ENCODE results near the gene TMC3.
"Not testable (repeated sequence)": the region's sequence is repeated elsewhere in the genome, so short reads cannot be mapped to it uniquely, and the experiment has no call there.

TMC3 gene

GRCh38 chr15:81373775-81374395 lies at the start of gene TMC3:
Gene TMC3, minus strand, starts transcription at chr15:81374213. Its CDS starts 136 bp downstream, at chr15:81374077.
- in situ Hi-C loops (cut with MboI; ENCODE audit: low sequenced_read_pairs), result no loop called here

GRCh38 chr15:81421461-81421860 lies 47.4 kb upstream of the TMC3 start:
- in situ Hi-C loops (cut with MboI; ENCODE audit: low sequenced_read_pairs), result no loop called here

GRCh38 chr15:81419332-81419943 lies 45.4 kb upstream of the TMC3 start:
- in situ Hi-C loops (cut with MboI; ENCODE audit: low sequenced_read_pairs), result no loop called here

- in situ Hi-C loops (cut with MboI; ENCODE audit: low sequenced_read_pairs), result no loop called here
Observed at GRCh38 chr15:81418891-81419290, 44.9 kb upstream of the TMC3 start.

GRCh38 chr15:81418444-81418843 lies 44.4 kb upstream of the TMC3 start:
- in situ Hi-C loops (cut with MboI; ENCODE audit: low sequenced_read_pairs), result no loop called here

GRCh38 chr15:81414274-81414968 lies 40.4 kb upstream of the TMC3 start:
- in situ Hi-C loops (cut with MboI; ENCODE audit: low sequenced_read_pairs), result not testable (repeated sequence)

GRCh38 chr15:81413851-81414250 lies 39.8 kb upstream of the TMC3 start:
- in situ Hi-C loops (cut with MboI; ENCODE audit: low sequenced_read_pairs), result no loop called here

- in situ Hi-C loops (cut with MboI; ENCODE audit: low sequenced_read_pairs), result no loop called here
Observed at GRCh38 chr15:81411969-81412633, 38.1 kb upstream of the TMC3 start.

GRCh38 chr15:81411051-81411450 lies 37.0 kb upstream of the TMC3 start:
- in situ Hi-C loops (cut with MboI; ENCODE audit: low sequenced_read_pairs), result no loop called here

- in situ Hi-C loops (cut with MboI; ENCODE audit: low sequenced_read_pairs), result no loop called here
Observed at GRCh38 chr15:81410318-81410753, 36.3 kb upstream of the TMC3 start.

GRCh38 chr15:81407718-81408117 lies 33.7 kb upstream of the TMC3 start:
- in situ Hi-C loops (cut with MboI; ENCODE audit: low sequenced_read_pairs), result no loop called here

GRCh38 chr15:81407176-81407575 lies 33.2 kb upstream of the TMC3 start:
- in situ Hi-C loops (cut with MboI; ENCODE audit: low sequenced_read_pairs), result no loop called here

GRCh38 chr15:81400640-81401236 lies 26.7 kb upstream of the TMC3 start:
- in situ Hi-C loops (cut with MboI; ENCODE audit: low sequenced_read_pairs), result no loop called here

GRCh38 chr15:81398910-81399551 lies 25.0 kb upstream of the TMC3 start:
- in situ Hi-C loops (cut with MboI; ENCODE audit: low sequenced_read_pairs), result no loop called here

- in situ Hi-C loops (cut with MboI; ENCODE audit: low sequenced_read_pairs), result no loop called here
Observed at GRCh38 chr15:81398456-81398855, 24.4 kb upstream of the TMC3 start.

GRCh38 chr15:81394603-81395002 lies 20.6 kb upstream of the TMC3 start:
- in situ Hi-C loops (cut with MboI; ENCODE audit: low sequenced_read_pairs), result no loop called here

- in situ Hi-C loops (cut with MboI; ENCODE audit: low sequenced_read_pairs), result no loop called here
Observed at GRCh38 chr15:81391657-81392056, 17.6 kb upstream of the TMC3 start.

GRCh38 chr15:81388436-81388770 lies 14.4 kb upstream of the TMC3 start:
- in situ Hi-C loops (cut with MboI; ENCODE audit: low sequenced_read_pairs), result no loop called here

GRCh38 chr15:81387621-81388435 lies 13.8 kb upstream of the TMC3 start:
- in situ Hi-C loops (cut with MboI; ENCODE audit: low sequenced_read_pairs), result no loop called here

GRCh38 chr15:81386947-81387346 lies 12.9 kb upstream of the TMC3 start:
- in situ Hi-C loops (cut with MboI; ENCODE audit: low sequenced_read_pairs), result no loop called here

Measured in hTERT RPE-1 (cell line).